IMR-90 (cell line): ENCODE data around the gene SLC17A9. TPM values are rescaled to one million over a fixed set of nuclear protein-coding genes. Genes with fewer than 3 reads are reported as not detected.

Source experiments
- ATAC-seq: fragments of 200-7000 bp; cut with Tn5 transposase; 2 replicates; pipeline ENCODE4 v1.9.1; 2020; ENCODE audit warnings: low read depth, mild to moderate bottlenecking, moderate library complexity
- BruUV-seq: library from RNA; stranded (reverse); fragments of 400-500 nt; replicated peaks from 2 replicates; lab custom pipeline; 2021; lab: Mats Ljungman, UMichigan
- CTCF ChIA-PET: fragments of 300-600 bp; formaldehyde crosslinking; extraction: SDS; loops from one replicate; lab custom pipeline; 2021; ENCODE audit warnings: antibody characterized with exemption; lab: Yijun Ruan, JAX
- POLR2A ChIA-PET: fragments of 300-600 bp; sonication (Branson Sonifier 250); formaldehyde crosslinking; loops from one replicate; lab custom pipeline; 2022; ENCODE audit warnings: antibody characterized with exemption; ENCODE audit not compliant: unreplicated experiment; lab: Charles Lee
- DNase-seq: peaks from one replicate; pipeline ENCODE4 v3.0.0; 2013
- H2AFZ ChIP-seq: replicated peaks from 2 replicates; pipeline ENCODE3; 2013; ENCODE audit warnings: low read length, mild to moderate bottlenecking; ENCODE audit not compliant: poor library complexity
- H2AK5ac ChIP-seq: 2 replicates; pipeline ENCODE4 v1.6.1; 2013; ENCODE audit warnings: low read depth, low read length, inconsistent platforms
- H2AK9ac ChIP-seq: replicated peaks from 2 replicates; pipeline ENCODE3; 2013; ENCODE audit warnings: mild to moderate bottlenecking, low read depth, low read length, moderate library complexity; ENCODE audit not compliant: poor library complexity
- H2BK120ac ChIP-seq: 2 replicates; pipeline ENCODE4 v1.6.1; 2013; ENCODE audit warnings: low read depth, low read length, inconsistent platforms
- H2BK15ac ChIP-seq: 3 replicates; pipeline ENCODE4 v1.6.1; 2013; ENCODE audit warnings: low read depth, low read length, inconsistent platforms
- H2BK20ac ChIP-seq: 2 replicates; pipeline ENCODE4 v1.6.1; 2013; ENCODE audit warnings: low read depth, mild to moderate bottlenecking, inconsistent platforms, low read length, moderate library complexity
- H2BK5ac ChIP-seq: 2 replicates; pipeline ENCODE4 v1.6.1; 2013; ENCODE audit warnings: mild to moderate bottlenecking, low read depth, low read length, inconsistent platforms; ENCODE audit not compliant: poor library complexity, severe bottlenecking
- H3K14ac ChIP-seq: replicated peaks from 2 replicates; pipeline ENCODE4 v1.6.1; 2013; ENCODE audit warnings: low read depth, low read length, inconsistent platforms
- H3K18ac ChIP-seq: 2 replicates; pipeline ENCODE4 v1.6.1; 2013; ENCODE audit warnings: low read depth, low read length, control low read depth
- H3K23ac ChIP-seq: 2 replicates; pipeline ENCODE4 v1.6.1; 2013; ENCODE audit warnings: low read depth, low read length, inconsistent platforms
- H3K27ac ChIP-seq: 2 replicates; pipeline ENCODE4 v1.5.1; 2013; ENCODE audit warnings: mild to moderate bottlenecking, control low read depth, low read length; ENCODE audit not compliant: insufficient read depth
- H3K27me3 ChIP-seq: 2 replicates; pipeline ENCODE4 v1.6.1; 2013; ENCODE audit warnings: low read length; ENCODE audit not compliant: control insufficient read depth, insufficient read depth
- H3K36me3 ChIP-seq: 2 replicates; pipeline ENCODE4 v1.6.1; 2013; ENCODE audit warnings: low read length, mixed read lengths; ENCODE audit not compliant: control insufficient read depth, insufficient read depth
- H3K4ac ChIP-seq: 2 replicates; pipeline ENCODE4 v1.6.1; 2013; ENCODE audit warnings: low read depth, low read length, inconsistent platforms
- H3K4me1 ChIP-seq: 2 replicates; pipeline ENCODE4 v1.6.1; 2013; ENCODE audit warnings: low read length, mixed read lengths; ENCODE audit not compliant: control insufficient read depth, insufficient read depth
- H3K4me2 ChIP-seq: 2 replicates; pipeline ENCODE4 v1.6.1; 2013; ENCODE audit warnings: low read depth, mild to moderate bottlenecking, control low read depth, low read length, moderate library complexity
- H3K4me3 ChIP-seq: 2 replicates; pipeline ENCODE4 v1.5.1; 2013; ENCODE audit warnings: low read depth, mild to moderate bottlenecking, control low read depth, low read length, moderate library complexity; ENCODE audit not compliant: insufficient read depth
- H3K56ac ChIP-seq: 2 replicates; pipeline ENCODE4 v1.6.1; 2013; ENCODE audit warnings: low read length, inconsistent platforms; ENCODE audit not compliant: insufficient read depth; ENCODE audit errors: extremely low read depth
- H3K79me1 ChIP-seq, 2 experiments: 2 replicates each; pipeline ENCODE4 v1.6.1; 2013; ENCODE audit warnings: low read length in 2 of 2, inconsistent platforms in 1 of 2, low read depth in 1 of 2
- H3K9ac ChIP-seq: 2 replicates; pipeline ENCODE4 v1.6.1; 2013; ENCODE audit warnings: low read depth, low read length, control low read depth
- H3K9me1 ChIP-seq: 2 replicates; pipeline ENCODE4 v1.6.1; 2013; ENCODE audit warnings: low read length, inconsistent platforms; ENCODE audit not compliant: insufficient read depth
- H3K9me3 ChIP-seq: 2 replicates; pipeline ENCODE4 v1.6.1; 2013; ENCODE audit warnings: low read length; ENCODE audit not compliant: control insufficient read depth, insufficient read depth
- H4K20me1 ChIP-seq: 2 replicates; pipeline ENCODE4 v1.6.1; 2013; ENCODE audit warnings: low read length, inconsistent platforms; ENCODE audit not compliant: insufficient read depth
- H4K5ac ChIP-seq: 2 replicates; pipeline ENCODE4 v1.6.1; 2013; ENCODE audit warnings: mild to moderate bottlenecking, low read depth, low read length, control low read depth
- H4K8ac ChIP-seq, 2 experiments: 2 replicates each; pipeline ENCODE4 v1.6.1; 2013; ENCODE audit warnings: low read depth in 2 of 2, low read length in 2 of 2, control low read depth in 1 of 2, inconsistent platforms in 1 of 2
- H4K91ac ChIP-seq: 2 replicates; pipeline ENCODE4 v1.6.1; 2013; ENCODE audit warnings: low read depth, low read length, inconsistent platforms; ENCODE audit not compliant: insufficient read depth
- NFE2L2 ChIP-seq: fragments of 150-350 bp; IDR thresholded peaks from 2 replicates; pipeline ENCODE4 v1.6.1; 2016; ENCODE audit warnings: low read depth, mild to moderate bottlenecking, low read length
- WGBS, 2 experiments: methylation state at CpG; one replicate each; pipeline versions ENCODE4 v1.1.5 to v1.1.7; 2013; ENCODE audit warnings: missing lambda C conversion rate in 2 of 2; ENCODE audit not compliant: insufficient read length in 1 of 2; ENCODE audit errors: extremely low coverage in 2 of 2; 5-methylcytosine and 5-hydroxymethylcytosine counted together
- dilution Hi-C: fragments of 300-500 bp; cut with HindIII; formaldehyde crosslinking; loops from one replicate; pipeline ENCODE4 v1.14.3; 2018; ENCODE audit warnings: low sequenced_read_pairs; ENCODE audit not compliant: unreplicated experiment
- in situ Hi-C: fragments of 300-500 bp; cut with MboI; formaldehyde crosslinking; loops from 3 replicates; pipeline ENCODE4 v1.14.3; 2019; ENCODE audit warnings: low sequenced_read_pairs, inconsistent platforms, mixed read lengths
- intact Hi-C: fragments of 100-400 bp; cut with micrococcal nuclease; formaldehyde crosslinking; loops from 2 replicates; pipeline ENCODE4 v1.10.0; 2022
- polyA plus RNA-seq, 3 experiments: library from polyadenylated mRNA; depleted of rRNA; stranded (reverse); fragments of >200 nt; gene quantifications; 2 replicates each; pipeline ENCODE4 v1.2.3, GENCODE V29; 2012; ENCODE audit warnings: low replicate concordance in 1 of 3
- total RNA-seq: library from RNA; depleted of rRNA; stranded (reverse); fragments of >200 nt; gene quantifications from 2 replicates; pipeline ENCODE4 v1.2.3, GENCODE V29; 2012

Gene SLC17A9
- total and polyA plus RNA-seq, 2 of the 4 experiments (the other 2 are of a cell fraction): 2.2 to 14.4 TPM

- peaks cover 1% of the 10 kb centered on the region; the same call in 1 of the 2 replicates for H3K36me3 ChIP-seq
- no peak overlapping the region for H2AFZ ChIP-seq
- H3K14ac ChIP-seq: no peak overlapping the region
- CTCF ChIA-PET: no interaction called here
- H3K4ac ChIP-seq: no peak overlapping the region
- H3K27ac ChIP-seq: no peak overlapping the region
- intact Hi-C loops: no loop called here
- peaks cover 13% of the 10 kb centered on the region for H3K4me1 ChIP-seq
- dilution Hi-C loops: no loop called here
- no peak overlapping the region for H3K56ac ChIP-seq
- ATAC-seq (no peak), DNase-seq (no peak)
- BruUV-seq: no TSS peak
- 90% methylated on average over 12 of the region's 25 CpGs; no CpG with 5 or more reads in 1 of the 2 experiments for WGBS, 2 experiments
- H3K4me3 ChIP-seq: no peak overlapping the region
- no peak overlapping the region for H2BK5ac ChIP-seq
- no peak overlapping the region for H3K9ac ChIP-seq
- no peak overlapping the region for H4K5ac ChIP-seq
- no peak overlapping the region for H2BK15ac ChIP-seq
- no peaks in the 10 kb centered on the region; a peak in 1 of 4 replicates for H3K79me1 ChIP-seq
- H2BK120ac ChIP-seq: no peak overlapping the region
- no peak overlapping the region for H4K91ac ChIP-seq
- in situ Hi-C loops: no loop called here
- no peak overlapping the region for H4K8ac ChIP-seq
- no peaks in the 10 kb centered on the region for H3K9me3 ChIP-seq
- H2AK9ac ChIP-seq: no peak overlapping the region
- POLR2A ChIA-PET: no interaction called here
- no peak for TF ChIP-seq NFE2L2
- no peaks in the 10 kb centered on the region for H4K20me1 ChIP-seq
- H3K23ac ChIP-seq: no peak overlapping the region
- no peak overlapping the region for H3K4me2 ChIP-seq
- H3K27me3 ChIP-seq: no peaks in the 10 kb centered on the region; the same call in 1 of the 2 replicates
- H2AK5ac ChIP-seq: no peak overlapping the region
- no peak overlapping the region for H2BK20ac ChIP-seq
- peaks cover 4% of the 10 kb centered on the region; the same call in 1 of the 2 replicates for H3K9me1 ChIP-seq
- no peak overlapping the region for H3K18ac ChIP-seq
Measured at GRCh38 chr20:62956387-62957135, 4.1 kb downstream of the SLC17A9 start.
